ENCODE measurements around the gene TMEM258.

The TMEM258 gene

DNA sequence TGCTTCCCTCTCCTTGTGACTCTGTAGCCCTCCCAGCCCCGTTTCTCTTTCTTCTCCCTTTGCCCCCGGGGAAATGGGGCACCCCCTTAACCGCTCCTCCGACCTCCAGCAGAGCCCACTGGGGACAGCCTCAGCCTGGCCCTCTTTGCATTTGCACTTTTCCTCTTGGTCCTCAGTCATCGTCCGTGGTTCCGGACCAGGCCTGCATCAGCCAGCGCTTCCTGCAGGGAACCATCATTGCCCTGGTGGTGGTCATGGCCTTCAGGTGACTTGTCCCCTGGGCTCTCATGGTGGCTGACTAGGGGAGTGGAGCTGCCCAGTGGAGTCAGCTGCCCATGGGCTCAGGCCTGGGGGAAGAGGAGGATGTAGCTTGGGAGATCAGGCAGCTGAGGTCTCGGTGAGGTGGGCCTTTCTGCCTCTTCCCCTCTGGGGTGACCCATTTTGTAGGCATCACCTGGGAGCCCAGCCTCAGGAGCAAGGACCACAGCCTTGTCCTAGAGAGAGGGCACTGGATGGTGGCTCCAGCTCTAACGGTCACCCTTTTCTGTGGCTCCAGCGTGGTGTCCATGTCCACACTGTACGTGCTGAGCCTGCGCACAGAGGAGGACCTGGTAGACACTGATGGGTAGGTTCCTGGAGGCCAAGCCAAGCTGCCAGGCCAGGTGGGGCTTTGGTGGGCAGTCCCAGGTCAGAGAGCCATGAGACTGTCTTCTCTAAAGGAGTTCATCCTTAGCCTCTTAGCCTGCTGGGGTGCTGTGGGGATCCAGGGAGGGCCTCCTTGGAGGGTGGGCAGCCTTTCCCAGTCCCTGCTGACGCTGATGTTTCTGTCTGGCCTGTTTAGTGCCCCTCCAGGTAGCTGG, 12.5 kb downstream of the TMEM258 start:
- H3K27me3 ChIP-seq (ENCODE audit: control insufficient read depth in 1 of 2, insufficient read depth in 2 of 2, low read length in 2 of 2), result no peaks in the 10 kb centered on the region
- peaks cover 7 to 10% of the 10 kb centered on the region in 2 donors for H3K36me3 ChIP-seq (ENCODE audit: control insufficient read depth in 2 of 2, insufficient read depth in 2 of 2, low read length in 2 of 2)
- H3K9ac ChIP-seq (ENCODE audit: low read length in 2 of 2), result no peak overlapping the region
- H3K27ac ChIP-seq (ENCODE audit: low read length), result no peak overlapping the region
- no peak overlapping the region for H3K4me3 ChIP-seq (ENCODE audit: low read length in 2 of 2)
- H3K9me3 ChIP-seq (ENCODE audit: control insufficient read depth in 2 of 2, low read length in 2 of 2), result no peaks in the 10 kb centered on the region
- peaks cover 2% of the 10 kb centered on the region for H3K4me1 ChIP-seq (ENCODE audit: control insufficient read depth, insufficient read depth, low read length)

GRCh38 chr11:61778920-61779650, 13.3 kb downstream of the TMEM258 start:
- no peak overlapping the region for H3K27ac ChIP-seq (ENCODE audit: low read length)
- H3K4me1 ChIP-seq (ENCODE audit: control insufficient read depth, insufficient read depth, low read length), result peaks cover 2% of the 10 kb centered on the region

GRCh38 chr11:61778357-61778886, 14.0 kb downstream of the TMEM258 start:
- H3K4me1 ChIP-seq (ENCODE audit: control insufficient read depth, insufficient read depth, low read length), result peaks cover 2% of the 10 kb centered on the region
- no peak overlapping the region for H3K4me3 ChIP-seq (ENCODE audit: low read length in 2 of 2)
- peaks cover 0 to 3% of the 10 kb centered on the region in 2 donors for H3K36me3 ChIP-seq (ENCODE audit: control insufficient read depth in 2 of 2, insufficient read depth in 2 of 2, low read length in 2 of 2)
- H3K27ac ChIP-seq (ENCODE audit: low read length), result no peak overlapping the region
- H3K9me3 ChIP-seq (ENCODE audit: control insufficient read depth in 2 of 2, low read length in 2 of 2), result no peaks in the 10 kb centered on the region
- H3K27me3 ChIP-seq (ENCODE audit: control insufficient read depth in 1 of 2, insufficient read depth in 2 of 2, low read length in 2 of 2), result no peaks in the 10 kb centered on the region
- H3K9ac ChIP-seq (ENCODE audit: low read length in 2 of 2), result no peak overlapping the region

More at GRCh38 chr11:61778920-61779650, 13.3 kb downstream of the TMEM258 start:
- Histone ChIP-seq H3K4me3 (ENCODE audit: low read length in 2 of 2) (no peak overlapping the region), H3K9me3 (ENCODE audit: control insufficient read depth in 2 of 2, low read length in 2 of 2) (no peaks in the 10 kb centered on the region), H3K36me3 (ENCODE audit: control insufficient read depth in 2 of 2, insufficient read depth in 2 of 2, low read length in 2 of 2) (peaks cover 0 to 5% of the 10 kb centered on the region in 2 donors), H3K9ac (ENCODE audit: low read length in 2 of 2) (no peak overlapping the region), H3K27me3 (ENCODE audit: control insufficient read depth in 1 of 2, insufficient read depth in 2 of 2, low read length in 2 of 2) (no peaks in the 10 kb centered on the region)

DNA sequence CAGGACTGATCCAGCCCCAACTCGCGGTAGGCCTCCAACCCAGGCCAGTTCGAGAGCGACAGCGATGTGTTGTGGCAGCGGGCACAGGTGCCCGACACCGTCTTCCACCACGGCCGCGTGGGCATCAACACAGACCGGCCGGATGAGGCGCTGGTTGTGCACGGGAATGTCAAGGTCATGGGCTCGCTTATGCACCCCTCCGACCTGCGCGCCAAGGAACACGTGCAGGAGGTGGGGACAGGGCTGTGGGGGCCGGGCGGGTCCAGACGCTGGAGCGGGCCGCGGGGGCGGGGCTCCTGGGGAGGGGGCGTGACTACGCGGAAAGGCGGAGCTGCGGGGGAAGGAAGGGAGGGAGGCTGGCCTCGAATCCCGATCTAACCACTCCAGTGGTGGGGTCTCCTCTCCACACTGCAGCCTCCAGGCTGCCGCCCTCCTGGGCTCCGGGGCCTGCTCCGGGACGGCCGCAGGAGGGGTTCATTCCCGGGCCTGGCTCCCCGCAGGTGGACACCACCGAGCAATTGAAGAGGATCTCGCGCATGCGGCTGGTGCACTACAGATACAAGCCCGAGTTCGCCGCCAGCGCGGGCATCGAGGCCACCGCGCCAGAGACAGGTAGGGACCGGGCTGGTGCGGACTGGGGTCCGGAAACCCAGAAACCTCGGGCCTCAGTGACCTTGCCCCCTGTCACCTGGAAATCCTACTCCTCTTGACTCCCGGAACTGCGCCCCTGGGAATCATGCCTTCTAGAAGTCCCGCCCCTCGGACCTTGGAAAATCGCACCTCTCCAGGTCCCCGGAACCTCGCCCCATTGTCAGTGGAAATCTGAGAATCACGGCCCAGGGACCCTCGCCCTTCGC, 14.9 kb downstream of the TMEM258 start:
- no peaks in the 10 kb centered on the region for H3K9me3 ChIP-seq (ENCODE audit: control insufficient read depth in 2 of 2, low read length in 2 of 2)
- H3K27ac ChIP-seq (ENCODE audit: low read length), result no peak overlapping the region
- H3K9ac ChIP-seq (ENCODE audit: low read length in 2 of 2), result no peak overlapping the region
- no peaks in the 10 kb centered on the region for H3K27me3 ChIP-seq (ENCODE audit: control insufficient read depth in 1 of 2, insufficient read depth in 2 of 2, low read length in 2 of 2)
- no peaks in the 10 kb centered on the region for H3K36me3 ChIP-seq (ENCODE audit: control insufficient read depth in 2 of 2, insufficient read depth in 2 of 2, low read length in 2 of 2)
- peak overlapping the region in 1 of 2 donors; percentile 44 for H3K4me3 ChIP-seq (ENCODE audit: low read length in 2 of 2)
- peaks cover 2% of the 10 kb centered on the region for H3K4me1 ChIP-seq (ENCODE audit: control insufficient read depth, insufficient read depth, low read length)

- Histone ChIP-seq H3K4me1 (ENCODE audit: control insufficient read depth, insufficient read depth, low read length) (peaks cover 2% of the 10 kb centered on the region), H3K27me3 (ENCODE audit: control insufficient read depth in 1 of 2, insufficient read depth in 2 of 2, low read length in 2 of 2) (no peaks in the 10 kb centered on the region), H3K36me3 (ENCODE audit: control insufficient read depth in 2 of 2, insufficient read depth in 2 of 2, low read length in 2 of 2) (no peaks in the 10 kb centered on the region), H3K4me3 (ENCODE audit: low read length in 2 of 2) (no peak overlapping the region), H3K9me3 (ENCODE audit: control insufficient read depth in 2 of 2, low read length in 2 of 2) (no peaks in the 10 kb centered on the region), H3K27ac (ENCODE audit: low read length) (no peak overlapping the region), H3K9ac (ENCODE audit: low read length in 2 of 2) (no peak overlapping the region)
These were observed 15.8 kb downstream of the TMEM258 start for GRCh38 chr11:61776561-61777075.

GRCh38 chr11:61775606-61776554, 16.5 kb downstream of the TMEM258 start:
- H3K9me3 ChIP-seq (ENCODE audit: control insufficient read depth in 2 of 2, low read length in 2 of 2), result no peaks in the 10 kb centered on the region
- no peak overlapping the region for H3K4me3 ChIP-seq (ENCODE audit: low read length in 2 of 2)
- H3K27ac ChIP-seq (ENCODE audit: low read length), result no peak overlapping the region
- H3K4me1 ChIP-seq (ENCODE audit: control insufficient read depth, insufficient read depth, low read length), result peaks cover 2% of the 10 kb centered on the region
- H3K9ac ChIP-seq (ENCODE audit: low read length in 2 of 2), result no peak overlapping the region
- no peaks in the 10 kb centered on the region for H3K36me3 ChIP-seq (ENCODE audit: control insufficient read depth in 2 of 2, insufficient read depth in 2 of 2, low read length in 2 of 2)
- no peaks in the 10 kb centered on the region for H3K27me3 ChIP-seq (ENCODE audit: control insufficient read depth in 1 of 2, insufficient read depth in 2 of 2, low read length in 2 of 2)

DNA sequence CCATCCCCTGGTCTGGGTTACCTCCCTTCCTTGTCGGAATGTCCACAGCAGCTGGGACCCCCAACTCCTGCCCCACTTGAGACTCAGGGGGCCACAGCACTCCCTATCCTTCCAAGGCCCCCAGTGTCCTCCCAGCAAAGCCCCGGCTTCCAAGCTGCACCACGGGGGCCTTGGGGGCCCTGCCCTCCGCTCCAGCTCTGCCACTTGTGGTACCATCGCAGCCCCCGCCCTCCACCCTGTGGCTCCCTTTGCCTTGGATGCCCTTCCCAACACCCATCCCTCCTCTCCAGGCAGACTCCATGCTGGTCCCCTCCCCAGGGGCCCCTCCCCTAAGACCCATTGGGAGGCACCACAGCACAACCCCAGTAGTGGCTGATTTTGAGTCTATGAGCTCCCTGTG, 17.3 kb downstream of the TMEM258 start:
- H3K9ac ChIP-seq (ENCODE audit: low read length in 2 of 2), result no peak overlapping the region
- H3K27ac ChIP-seq (ENCODE audit: low read length), result no peak overlapping the region
- H3K36me3 ChIP-seq (ENCODE audit: control insufficient read depth in 2 of 2, insufficient read depth in 2 of 2, low read length in 2 of 2), result no peaks in the 10 kb centered on the region
- peaks cover 2% of the 10 kb centered on the region for H3K4me1 ChIP-seq (ENCODE audit: control insufficient read depth, insufficient read depth, low read length)
- no peaks in the 10 kb centered on the region for H3K9me3 ChIP-seq (ENCODE audit: control insufficient read depth in 2 of 2, low read length in 2 of 2)
- no peaks in the 10 kb centered on the region for H3K27me3 ChIP-seq (ENCODE audit: control insufficient read depth in 1 of 2, insufficient read depth in 2 of 2, low read length in 2 of 2)
- no peak overlapping the region for H3K4me3 ChIP-seq (ENCODE audit: low read length in 2 of 2)

DNA sequence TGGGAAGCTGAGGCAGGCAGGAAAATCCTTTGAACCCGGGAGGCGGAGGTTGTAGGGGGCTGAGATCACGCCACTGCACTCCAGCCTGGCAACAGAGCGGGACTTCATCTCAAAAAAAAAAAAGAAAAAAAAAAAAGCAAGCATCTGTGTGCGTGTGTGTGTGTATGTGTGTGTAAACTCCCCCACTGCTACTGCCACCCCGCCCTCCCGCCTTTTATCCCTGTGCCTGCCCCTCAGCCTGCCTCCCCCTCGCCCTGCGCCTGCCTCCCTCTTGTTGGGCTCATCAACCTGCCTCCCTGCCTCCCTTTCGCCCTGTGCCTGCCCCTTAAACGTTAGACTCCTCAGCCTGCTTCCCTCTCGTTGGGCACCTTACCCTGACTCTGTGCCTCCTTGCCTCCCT, 18.0 kb downstream of the TMEM258 start:
- Histone ChIP-seq H3K27ac (ENCODE audit: low read length) (no peak overlapping the region), H3K9ac (ENCODE audit: low read length in 2 of 2) (no peak overlapping the region)

GRCh38 chr11:61773809-61774208, 18.6 kb downstream of the TMEM258 start:
- no peak overlapping the region for H3K27ac ChIP-seq (ENCODE audit: low read length)
- H3K9me3 ChIP-seq (ENCODE audit: control insufficient read depth in 2 of 2, low read length in 2 of 2), result no peaks in the 10 kb centered on the region
- peaks cover 2% of the 10 kb centered on the region for H3K4me1 ChIP-seq (ENCODE audit: control insufficient read depth, insufficient read depth, low read length)
- H3K36me3 ChIP-seq (ENCODE audit: control insufficient read depth in 2 of 2, insufficient read depth in 2 of 2, low read length in 2 of 2), result no peaks in the 10 kb centered on the region
- no peaks in the 10 kb centered on the region for H3K27me3 ChIP-seq (ENCODE audit: control insufficient read depth in 1 of 2, insufficient read depth in 2 of 2, low read length in 2 of 2)
- no peak overlapping the region for H3K9ac ChIP-seq (ENCODE audit: low read length in 2 of 2)
- no peak overlapping the region for H3K4me3 ChIP-seq (ENCODE audit: low read length in 2 of 2)

More for the DNA sequence above, 18.0 kb downstream of the TMEM258 start:
- Histone ChIP-seq H3K27me3 (ENCODE audit: control insufficient read depth in 1 of 2, insufficient read depth in 2 of 2, low read length in 2 of 2) (no peaks in the 10 kb centered on the region), H3K9me3 (ENCODE audit: control insufficient read depth in 2 of 2, low read length in 2 of 2) (no peaks in the 10 kb centered on the region), H3K36me3 (ENCODE audit: control insufficient read depth in 2 of 2, insufficient read depth in 2 of 2, low read length in 2 of 2) (no peaks in the 10 kb centered on the region), H3K4me3 (ENCODE audit: low read length in 2 of 2) (no peak overlapping the region), H3K4me1 (ENCODE audit: control insufficient read depth, insufficient read depth, low read length) (peaks cover 2% of the 10 kb centered on the region)
